Neural progenitor cell (in vitro differentiated cells): ENCODE measurements around the gene CPSF6. TPM values are rescaled to one million over a fixed set of nuclear protein-coding genes. Genes with fewer than 3 reads are reported as not detected.

ENCODE experiments used
- DNase-seq: peaks from one replicate; pipeline ENCODE4 v3.0.0-alpha.2; 2016; ENCODE audit warnings: low spot score
- H2AFZ ChIP-seq: fragments of 200-600 bp; sonication (generic); replicated peaks from 2 replicates; pipeline ENCODE4 v1.6.1; 2016; ENCODE audit warnings: antibody characterized with exemption
- H3F3A ChIP-seq: fragments of 200-600 bp; sonication (generic); 2 replicates; pipeline ENCODE4 v1.6.1; 2016; ENCODE audit warnings: antibody characterized with exemption, low read depth
- H3K27ac ChIP-seq: fragments of 200-600 bp; sonication (generic); 2 replicates; pipeline ENCODE4 v1.5.1; 2016; ENCODE audit warnings: mild to moderate bottlenecking
- H3K27me3 ChIP-seq: fragments of 200-600 bp; sonication (generic); 2 replicates; pipeline ENCODE4 v1.6.1; 2016; ENCODE audit warnings: mild to moderate bottlenecking, moderate library complexity
- H3K36me3 ChIP-seq: fragments of 200-600 bp; sonication (generic); 2 replicates; pipeline ENCODE4 v1.5.1; 2016
- H3K4me1 ChIP-seq: fragments of 200-600 bp; sonication (generic); 2 replicates; pipeline ENCODE4 v1.6.1; 2016; ENCODE audit warnings: mixed run types
- H3K4me2 ChIP-seq: fragments of 200-600 bp; sonication (generic); 2 replicates; pipeline ENCODE4 v1.6.1; 2016
- H3K4me3 ChIP-seq: fragments of 200-600 bp; sonication (generic); 2 replicates; pipeline ENCODE4 v1.5.1; 2016
- H3K79me2 ChIP-seq: fragments of 200-600 bp; sonication (generic); 2 replicates; pipeline ENCODE4 v1.6.1; 2016; ENCODE audit warnings: low read depth
- H3K9ac ChIP-seq: fragments of 200-600 bp; sonication (generic); 2 replicates; pipeline ENCODE4 v1.6.1; 2016
- H3K9me3 ChIP-seq: fragments of 200-600 bp; sonication (generic); 2 replicates; pipeline ENCODE4 v1.5.1; 2016; ENCODE audit warnings: low read depth
- H4K20me1 ChIP-seq: fragments of 200-600 bp; sonication (generic); 2 replicates; pipeline ENCODE4 v1.6.1; 2016; ENCODE audit warnings: low read depth
- H3K27ac Mint-ChIP-seq: 3 replicates; pipeline ENCODE4 v1.8.0; 2021; ENCODE audit warnings: mixed read lengths
- H3K27me3 Mint-ChIP-seq: 2 replicates; pipeline ENCODE4 v1.8.0; 2022; ENCODE audit warnings: low read depth, mild to moderate bottlenecking, inconsistent platforms, moderate library complexity, mixed read lengths; ENCODE audit not compliant: insufficient read depth
- H3K36me3 Mint-ChIP-seq: 3 replicates; pipeline ENCODE4 v1.8.0; 2021; ENCODE audit warnings: mixed read lengths
- H3K4me1 Mint-ChIP-seq: 3 replicates; pipeline ENCODE4 v1.8.0; 2021; ENCODE audit warnings: mixed read lengths
- H3K4me3 Mint-ChIP-seq: 3 replicates; pipeline ENCODE4 v1.8.0; 2021; ENCODE audit warnings: mild to moderate bottlenecking, moderate library complexity, mixed read lengths
- H3K9me3 Mint-ChIP-seq: 3 replicates; pipeline ENCODE4 v1.8.0; 2020; ENCODE audit warnings: mixed read lengths
- EZH2 ChIP-seq: fragments of 200-600 bp; sonication (generic); IDR thresholded peaks from 2 replicates; pipeline ENCODE4 v1.6.1; 2017; ENCODE audit warnings: antibody characterized with exemption, mild to moderate bottlenecking, moderate library complexity
- EZH2phosphoT487 ChIP-seq: fragments of 200-600 bp; sonication (generic); IDR thresholded peaks from 2 replicates; pipeline ENCODE4 v1.6.1; 2017; ENCODE audit warnings: antibody characterized with exemption
- total RNA-seq: library from RNA; depleted of rRNA; stranded (reverse); fragments of >200 nt; gene quantifications from 2 replicates; pipeline ENCODE4 v1.2.3, GENCODE V29; 2015; ENCODE audit warnings: low replicate concordance
- TF ChIP-seq, protein P1 (sequence below): fragments of 200-600 bp; sonication (generic); IDR thresholded peaks from 2 replicates; pipeline ENCODE4 v1.5.1; 2017; ENCODE audit warnings: antibody characterized with exemption, mild to moderate bottlenecking

The CPSF6 gene
- total RNA-seq, 1 donor from 2014 or later, result 155 TPM

DNA sequence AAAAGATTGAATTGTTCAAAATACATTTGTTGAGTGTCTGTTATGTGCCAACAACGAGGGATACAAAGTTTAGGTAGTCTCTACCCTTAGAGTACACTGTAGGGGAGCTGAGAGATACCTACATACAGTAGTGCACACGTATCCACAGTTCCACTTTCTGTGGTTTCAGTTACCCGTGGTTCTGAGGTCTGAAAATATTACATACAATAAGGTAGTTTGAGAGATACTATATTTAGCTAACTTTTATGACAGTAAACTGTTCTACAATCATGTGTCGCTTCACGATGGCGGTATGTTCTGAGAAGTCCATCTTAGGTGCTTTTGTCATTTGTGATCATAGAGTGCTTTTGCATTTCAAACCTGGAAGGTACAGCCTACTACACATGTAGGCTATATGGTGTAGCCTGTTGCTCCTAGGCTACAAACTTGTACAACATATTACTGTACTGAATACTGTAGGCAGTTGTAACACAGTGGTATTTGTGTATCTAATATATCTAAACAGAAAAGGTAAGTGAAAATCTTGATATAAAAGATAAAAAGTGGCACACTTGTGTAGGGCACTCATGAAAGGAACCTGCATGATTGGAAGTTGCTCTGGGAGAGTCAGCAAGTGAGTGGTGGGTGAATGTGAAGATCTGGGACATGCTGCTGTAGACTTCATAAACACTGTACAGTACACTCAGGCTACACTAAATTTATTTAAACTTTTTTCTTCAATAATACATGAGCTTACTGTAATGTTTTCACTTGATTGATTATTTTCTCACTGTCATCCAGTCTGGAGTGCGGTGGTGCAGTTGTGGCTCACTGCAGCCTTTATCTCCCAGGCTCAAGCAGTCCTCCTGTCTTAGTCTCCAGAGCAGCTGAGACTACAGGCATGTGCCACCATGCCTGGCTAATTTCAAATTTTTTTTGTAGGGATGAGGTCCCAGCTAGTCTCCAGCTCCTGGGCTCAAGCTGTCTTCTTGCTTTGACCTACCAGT is 4.0 kb downstream of the CPSF6 start:
- no peak for DNase-seq
- H3K4me1 Mint-ChIP-seq, result peaks cover 21% of the 10 kb centered on the region
- no peak overlapping the region for H3K27ac Mint-ChIP-seq
- H3K27ac ChIP-seq, result peak overlapping the region; percentile 2
- peak overlapping the region; percentile 94 for H3K4me3 ChIP-seq
- no peak overlapping the region for H3K4me3 Mint-ChIP-seq
- peaks cover 98% of the 10 kb centered on the region for H3K79me2 ChIP-seq
- peaks cover 15% of the 10 kb centered on the region for H3F3A ChIP-seq
- H3K9me3 ChIP-seq, result peaks cover 4% of the 10 kb centered on the region
- no peak overlapping the region for H3K9ac ChIP-seq
- no peaks in the 10 kb centered on the region for H3K27me3 ChIP-seq
- H3K9me3 Mint-ChIP-seq, result peaks cover 39% of the 10 kb centered on the region
- TF ChIP-seq EZH2 (no peak), EZH2phosphoT487 (no peak)
- TF ChIP-seq, protein P1, sequence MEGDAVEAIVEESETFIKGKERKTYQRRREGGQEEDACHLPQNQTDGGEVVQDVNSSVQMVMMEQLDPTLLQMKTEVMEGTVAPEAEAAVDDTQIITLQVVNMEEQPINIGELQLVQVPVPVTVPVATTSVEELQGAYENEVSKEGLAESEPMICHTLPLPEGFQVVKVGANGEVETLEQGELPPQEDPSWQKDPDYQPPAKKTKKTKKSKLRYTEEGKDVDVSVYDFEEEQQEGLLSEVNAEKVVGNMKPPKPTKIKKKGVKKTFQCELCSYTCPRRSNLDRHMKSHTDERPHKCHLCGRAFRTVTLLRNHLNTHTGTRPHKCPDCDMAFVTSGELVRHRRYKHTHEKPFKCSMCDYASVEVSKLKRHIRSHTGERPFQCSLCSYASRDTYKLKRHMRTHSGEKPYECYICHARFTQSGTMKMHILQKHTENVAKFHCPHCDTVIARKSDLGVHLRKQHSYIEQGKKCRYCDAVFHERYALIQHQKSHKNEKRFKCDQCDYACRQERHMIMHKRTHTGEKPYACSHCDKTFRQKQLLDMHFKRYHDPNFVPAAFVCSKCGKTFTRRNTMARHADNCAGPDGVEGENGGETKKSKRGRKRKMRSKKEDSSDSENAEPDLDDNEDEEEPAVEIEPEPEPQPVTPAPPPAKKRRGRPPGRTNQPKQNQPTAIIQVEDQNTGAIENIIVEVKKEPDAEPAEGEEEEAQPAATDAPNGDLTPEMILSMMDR, result no peak
- H3K36me3 Mint-ChIP-seq, result peaks cover 62% of the 10 kb centered on the region
- H3K4me2 ChIP-seq, result peak overlapping the region; percentile 97
- peaks cover 14% of the 10 kb centered on the region for H3K36me3 ChIP-seq
- peaks cover 4% of the 10 kb centered on the region for H3K27me3 Mint-ChIP-seq
- peaks cover 27% of the 10 kb centered on the region for H3K4me1 ChIP-seq
- H2AFZ ChIP-seq, result no peak overlapping the region
- peaks cover 84% of the 10 kb centered on the region for H4K20me1 ChIP-seq

DNA sequence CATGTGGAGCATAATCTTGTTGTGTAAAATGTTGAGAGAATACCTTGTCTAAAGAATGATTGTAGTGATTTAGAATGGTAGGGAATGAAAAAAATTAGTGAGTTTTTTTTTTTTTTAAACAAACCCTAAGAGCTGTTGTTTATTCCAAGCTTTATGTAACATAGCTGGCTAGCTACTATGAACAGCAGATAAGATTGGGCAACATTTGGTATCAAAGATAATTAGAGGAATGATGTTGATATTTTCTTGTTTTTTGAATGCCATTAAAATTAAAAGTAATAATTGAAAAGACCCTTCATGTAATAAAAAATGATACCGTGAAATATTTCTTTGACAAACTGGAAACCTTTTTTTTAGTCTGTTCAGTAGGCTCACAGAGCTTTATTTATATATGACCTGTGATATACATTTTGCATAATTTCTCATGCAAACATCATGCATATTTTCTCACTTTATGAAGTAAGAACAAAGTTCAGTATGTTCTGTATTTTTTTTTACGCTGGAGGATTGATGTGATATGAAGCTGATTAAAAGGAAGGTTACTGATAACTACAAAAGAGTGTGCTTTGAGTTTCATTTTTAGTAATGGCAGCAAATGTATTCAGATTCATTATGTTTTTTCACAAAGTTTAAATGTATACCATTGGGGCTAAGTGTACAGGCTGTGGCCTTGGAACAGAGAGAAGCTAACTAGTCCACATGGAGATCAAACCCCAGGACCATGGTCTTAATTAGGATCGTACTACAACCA is 8.1 kb downstream of the CPSF6 start:
- H3K9ac ChIP-seq, result no peak overlapping the region
- no peak for DNase-seq
- H3F3A ChIP-seq, result peaks cover 33% of the 10 kb centered on the region
- Mint-ChIP-seq H3K27me3 (peaks cover 2% of the 10 kb centered on the region), H3K4me1 (peaks cover 3% of the 10 kb centered on the region), H3K36me3 (peaks cover 65% of the 10 kb centered on the region), H3K9me3 (peaks cover 52% of the 10 kb centered on the region), H3K4me3 (no peak overlapping the region), H3K27ac (no peak overlapping the region)
- H3K4me2 ChIP-seq, result no peak overlapping the region
- TF ChIP-seq EZH2 (no peak), EZH2phosphoT487 (no peak)
- TF ChIP-seq, protein P1, result no peak
- H3K4me3 ChIP-seq, result no peak overlapping the region
- peaks cover 96% of the 10 kb centered on the region for H4K20me1 ChIP-seq
- no peaks in the 10 kb centered on the region for H3K27me3 ChIP-seq
- no peak overlapping the region for H3K27ac ChIP-seq
- H3K4me1 ChIP-seq, result peaks cover 29% of the 10 kb centered on the region
- peaks cover 100% of the 10 kb centered on the region for H3K79me2 ChIP-seq
- H3K36me3 ChIP-seq, result peaks cover 28% of the 10 kb centered on the region
- H3K9me3 ChIP-seq, result peaks cover 4% of the 10 kb centered on the region
- no peak overlapping the region for H2AFZ ChIP-seq

DNA sequence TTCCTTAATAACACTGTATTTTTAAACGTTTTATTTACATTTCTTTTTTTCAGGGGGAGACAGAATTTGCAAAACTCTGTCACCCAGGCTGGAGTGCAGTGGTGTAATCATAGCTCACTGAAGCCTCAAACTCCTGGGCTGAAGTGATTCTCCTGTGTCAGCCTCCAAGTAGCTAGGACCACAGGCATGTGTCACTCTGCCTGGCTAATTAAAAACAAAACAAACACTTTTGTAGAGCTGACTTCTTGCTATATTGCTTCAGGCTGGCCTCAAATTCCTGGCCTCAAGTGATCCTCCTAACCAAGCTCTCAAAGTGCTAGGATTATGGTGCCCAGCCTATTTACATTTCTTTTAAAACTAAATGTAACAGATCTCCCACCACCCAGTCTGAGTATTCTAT is 12.7 kb downstream of the CPSF6 start:
- Histone ChIP-seq H3K9ac (no peak overlapping the region), H3K27me3 (no peaks in the 10 kb centered on the region), H3F3A (peaks cover 63% of the 10 kb centered on the region), H3K27ac (peak overlapping the region; percentile 50), H3K36me3 (peaks cover 56% of the 10 kb centered on the region), H3K4me2 (peak overlapping the region; percentile 24), H3K79me2 (peaks cover 100% of the 10 kb centered on the region), H4K20me1 (peaks cover 95% of the 10 kb centered on the region), H2AFZ (no peak overlapping the region), H3K4me1 (peaks cover 18% of the 10 kb centered on the region), H3K9me3 (no peaks in the 10 kb centered on the region), H3K4me3 (no peak overlapping the region)
- Mint-ChIP-seq H3K9me3 (peaks cover 22% of the 10 kb centered on the region), H3K27me3 (no peaks in the 10 kb centered on the region), H3K4me1 (peaks cover 3% of the 10 kb centered on the region), H3K27ac (no peak overlapping the region), H3K4me3 (no peak overlapping the region), H3K36me3 (peaks cover 44% of the 10 kb centered on the region)
- DNase-seq, result peak; percentile 11
- TF ChIP-seq EZH2phosphoT487, result no peak
- TF ChIP-seq EZH2, result no peak
- TF ChIP-seq, protein P1, result no peak
